ENCODE data around the gene GRAMD1B.

Gene GRAMD1B

GRCh38 chr11:123477205-123477907 lies 47.3 kb downstream of the GRAMD1B start:
- DNase-seq = no peak

GRCh38 chr11:123478352-123478987 lies 48.4 kb downstream of the GRAMD1B start:
- peak; percentile 76 to 86 for DNase-seq

GRCh38 chr11:123479048-123479837 lies 49.2 kb downstream of the GRAMD1B start:
- peak; percentile 63 to 71 for DNase-seq

GRCh38 chr11:123480290-123480815 lies 50.3 kb downstream of the GRAMD1B start:
- peak; percentile 15 to 42 for DNase-seq

- DNase-seq = no peak
These were observed 50.8 kb downstream of the GRAMD1B start for GRCh38 chr11:123480882-123481281.

GRCh38 chr11:123481640-123482039 lies 51.6 kb downstream of the GRAMD1B start:
- no peak for DNase-seq

- DNase-seq = no peak
These were observed 52.1 kb downstream of the GRAMD1B start for GRCh38 chr11:123482218-123482617.

- DNase-seq = no peak
These were observed 53.0 kb downstream of the GRAMD1B start for GRCh38 chr11:123483058-123483457.

- no peak for DNase-seq
These were observed 53.4 kb downstream of the GRAMD1B start for GRCh38 chr11:123483466-123483865.

GRCh38 chr11:123484448-123484847 lies 54.4 kb downstream of the GRAMD1B start:
- DNase-seq = no peak

GRCh38 chr11:123487157-123487744 lies 57.2 kb downstream of the GRAMD1B start:
- DNase-seq = no peak

GRCh38 chr11:123490527-123490926 lies 60.5 kb downstream of the GRAMD1B start:
- DNase-seq = no peak

- no peak for DNase-seq
These were observed 61.2 kb downstream of the GRAMD1B start for GRCh38 chr11:123491241-123491640.

GRCh38 chr11:123493349-123494063 lies 63.4 kb downstream of the GRAMD1B start:
- DNase-seq = no peak

- DNase-seq = no peak
These were observed 64.4 kb downstream of the GRAMD1B start for GRCh38 chr11:123494195-123495050.

GRCh38 chr11:123504401-123504800 lies 74.3 kb downstream of the GRAMD1B start:
- peak in 1 of 2 donors; percentile 7 for DNase-seq

- DNase-seq = no peak
These were observed 75.7 kb downstream of the GRAMD1B start for GRCh38 chr11:123505546-123506299.

GRCh38 chr11:123507043-123507442 lies 77.0 kb downstream of the GRAMD1B start:
- DNase-seq = no peak

- DNase-seq = no peak
These were observed 79.9 kb downstream of the GRAMD1B start for GRCh38 chr11:123509737-123510578.

GRCh38 chr11:123510579-123510905 lies 80.5 kb downstream of the GRAMD1B start:
- no peak for DNase-seq

Measured in inflammatory macrophage (primary cell).